Fibroblast of skin of left quadriceps (primary cell): Measurements from ENCODE around the gene NUDT19.
"Not testable (repeated sequence)": the region's sequence is repeated elsewhere in the genome, so short reads cannot be mapped to it uniquely, and the experiment has no call there.

Experiments used
- DNase-seq, 2 experiments: peaks; one replicate each; pipeline ENCODE4 v3.0.0-alpha.2; 2013; ENCODE audit warnings: low read depth in 2 of 2

The NUDT19 gene

DNA sequence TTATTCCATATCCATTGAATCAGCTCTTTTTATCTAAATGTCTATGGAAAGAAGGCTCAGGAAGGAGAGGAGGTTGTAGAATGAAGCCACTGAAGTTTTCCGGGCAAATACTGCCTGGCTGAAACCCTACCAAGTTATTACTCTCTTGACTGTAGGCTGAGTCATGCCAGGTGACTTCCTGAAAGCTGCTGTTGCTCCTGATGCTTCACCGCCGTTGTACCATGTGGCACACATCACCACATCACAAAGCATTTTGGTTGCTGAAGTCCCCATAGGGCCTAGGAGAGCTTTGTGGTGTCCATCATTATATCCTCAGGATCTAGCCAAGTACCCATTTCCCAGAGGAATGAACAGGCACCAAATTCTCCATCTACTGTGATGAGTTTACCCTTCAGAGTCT, 16.8 kb downstream of the NUDT19 start:
- DNase-seq: no peak

DNA sequence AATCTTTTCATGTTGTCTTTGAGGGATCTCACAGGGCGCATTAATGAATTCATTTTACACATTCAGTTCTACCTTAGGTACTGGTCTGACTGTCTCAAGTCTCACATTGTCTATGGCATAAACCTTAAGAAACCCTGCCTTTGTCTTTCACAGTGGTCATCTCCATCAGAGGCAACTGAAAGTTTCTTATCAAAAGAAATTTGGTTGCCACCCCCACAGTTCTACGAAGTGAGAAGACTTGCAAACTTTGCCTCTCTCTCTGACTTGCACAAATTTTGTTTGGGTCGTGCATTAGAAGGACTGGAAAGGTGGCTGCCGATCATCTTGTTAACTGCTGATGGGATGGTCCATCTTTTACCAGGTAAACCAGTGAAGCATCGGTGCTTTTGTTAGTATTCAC, 17.4 kb downstream of the NUDT19 start:
- DNase-seq: no peak

GRCh38 chr19:32711747-32712146, 20.1 kb downstream of the NUDT19 start:
- DNase-seq: no peak

DNA sequence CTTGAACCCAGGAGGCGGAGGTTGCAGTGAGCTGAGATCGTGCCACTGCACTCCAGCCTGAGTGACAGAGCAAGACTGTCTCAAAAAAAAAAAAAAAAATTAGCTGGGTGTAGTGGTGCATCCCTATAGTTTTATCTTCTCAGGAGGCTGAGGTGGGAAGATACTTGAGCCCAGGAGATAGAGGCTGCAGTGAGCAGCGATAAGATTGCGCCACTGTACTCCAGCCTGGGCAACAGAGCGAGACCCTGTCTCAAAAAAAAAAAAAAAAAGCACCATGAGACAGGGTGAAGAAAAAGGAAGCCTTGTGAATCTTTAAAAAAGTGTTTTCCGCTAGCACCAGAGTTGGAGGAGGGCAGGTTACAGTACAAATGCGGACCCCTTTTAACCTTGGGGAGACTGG, 24.6 kb downstream of the NUDT19 start:
- not testable (repeated sequence) for DNase-seq

- DNase-seq: no peak
Measured at GRCh38 chr19:32717496-32717895, 25.9 kb downstream of the NUDT19 start.

DNA sequence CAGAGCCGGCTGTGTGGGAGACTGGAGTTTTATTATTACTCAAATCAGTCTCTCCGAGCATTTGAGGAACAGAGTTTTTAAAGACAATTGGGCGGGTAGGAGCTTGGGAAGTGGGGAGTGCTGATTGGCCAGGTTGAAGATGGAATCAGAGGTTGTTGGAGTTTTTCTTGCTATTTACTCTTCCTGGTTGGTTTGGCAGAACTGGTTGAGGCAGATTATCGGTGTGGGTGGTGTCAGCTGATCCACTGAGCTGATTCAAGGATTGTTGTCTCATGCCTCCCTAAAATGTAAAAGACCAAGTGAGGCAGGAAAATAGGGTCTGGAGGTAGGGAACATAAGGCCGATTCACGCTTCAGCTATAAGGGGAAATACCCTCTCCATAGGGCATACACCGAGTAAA, 26.7 kb downstream of the NUDT19 start:
- DNase-seq: no peak

DNA sequence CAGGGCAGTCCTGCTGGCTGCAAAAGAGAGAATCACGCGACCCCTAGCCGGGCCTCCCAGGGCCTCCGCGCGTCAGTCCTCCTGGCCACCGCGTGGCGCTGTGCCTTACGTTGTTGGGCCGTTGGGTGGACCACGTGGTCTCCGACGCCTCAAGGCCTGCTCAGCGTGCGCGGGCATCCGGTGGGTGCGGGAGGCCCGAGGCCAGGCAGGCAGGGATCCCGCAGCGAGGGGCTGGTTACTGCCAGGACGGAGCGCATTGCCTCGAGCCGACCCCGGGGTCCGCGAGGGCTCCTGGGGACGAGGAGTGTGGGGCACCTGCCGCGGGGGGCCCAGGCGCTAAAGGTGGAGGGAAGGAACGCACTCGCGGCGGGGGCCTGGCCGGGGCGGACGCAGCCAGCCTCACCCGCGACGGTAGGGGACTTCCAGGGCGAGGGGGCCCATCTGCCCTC, 28.0 kb downstream of the NUDT19 start, which contains the start of gene TDRD12:
TDRD12 (plus strand) TSS at position 157 of the 449 bp plus-strand sequence. CDS start 306 bp downstream, outside the sequence.
- DNase-seq: no peak

- no peak for DNase-seq
Measured at GRCh38 chr19:32720216-32720935, 28.8 kb downstream of the NUDT19 start.

DNA sequence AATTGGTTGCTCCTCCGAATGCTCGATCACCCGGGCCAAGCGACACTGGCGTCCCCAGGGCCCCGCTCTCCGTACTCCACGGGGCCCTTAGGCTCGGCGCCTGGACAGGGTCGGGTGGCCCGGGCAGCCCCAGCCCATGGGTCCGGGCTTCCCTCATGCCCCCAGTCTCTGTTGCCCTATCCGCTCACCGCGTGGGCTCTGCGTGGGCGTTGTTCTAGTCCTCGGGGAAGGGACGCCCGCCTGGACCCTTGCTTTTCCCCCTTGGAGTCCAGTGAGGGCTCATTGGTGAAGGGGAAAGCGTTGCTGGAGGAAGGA, 29.3 kb downstream of the NUDT19 start:
- no peak for DNase-seq

- DNase-seq: no peak
Measured at GRCh38 chr19:32735936-32736335, 44.3 kb downstream of the NUDT19 start.

- DNase-seq: no peak
Measured at GRCh38 chr19:32743021-32743420, 51.4 kb downstream of the NUDT19 start.

DNA sequence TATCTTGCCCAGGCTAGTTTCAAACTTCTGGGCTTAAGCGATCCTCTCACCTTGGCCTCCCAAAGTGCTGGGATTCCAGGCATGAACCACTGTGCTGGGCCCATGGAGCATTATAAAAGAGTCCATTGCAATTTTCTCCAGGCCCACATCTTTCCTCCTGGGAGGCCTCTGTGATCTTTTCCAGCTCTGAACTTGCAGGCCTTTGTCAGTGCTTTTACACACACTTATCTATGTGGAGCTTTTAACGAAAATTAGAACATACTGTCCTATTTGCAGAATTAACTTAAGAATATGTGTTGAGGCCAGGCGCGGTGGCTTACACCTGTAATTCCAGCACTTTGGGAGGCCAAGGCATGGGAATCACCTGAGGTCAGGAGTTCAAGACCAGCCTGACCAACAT, 51.8 kb downstream of the NUDT19 start:
- DNase-seq: no peak

DNA sequence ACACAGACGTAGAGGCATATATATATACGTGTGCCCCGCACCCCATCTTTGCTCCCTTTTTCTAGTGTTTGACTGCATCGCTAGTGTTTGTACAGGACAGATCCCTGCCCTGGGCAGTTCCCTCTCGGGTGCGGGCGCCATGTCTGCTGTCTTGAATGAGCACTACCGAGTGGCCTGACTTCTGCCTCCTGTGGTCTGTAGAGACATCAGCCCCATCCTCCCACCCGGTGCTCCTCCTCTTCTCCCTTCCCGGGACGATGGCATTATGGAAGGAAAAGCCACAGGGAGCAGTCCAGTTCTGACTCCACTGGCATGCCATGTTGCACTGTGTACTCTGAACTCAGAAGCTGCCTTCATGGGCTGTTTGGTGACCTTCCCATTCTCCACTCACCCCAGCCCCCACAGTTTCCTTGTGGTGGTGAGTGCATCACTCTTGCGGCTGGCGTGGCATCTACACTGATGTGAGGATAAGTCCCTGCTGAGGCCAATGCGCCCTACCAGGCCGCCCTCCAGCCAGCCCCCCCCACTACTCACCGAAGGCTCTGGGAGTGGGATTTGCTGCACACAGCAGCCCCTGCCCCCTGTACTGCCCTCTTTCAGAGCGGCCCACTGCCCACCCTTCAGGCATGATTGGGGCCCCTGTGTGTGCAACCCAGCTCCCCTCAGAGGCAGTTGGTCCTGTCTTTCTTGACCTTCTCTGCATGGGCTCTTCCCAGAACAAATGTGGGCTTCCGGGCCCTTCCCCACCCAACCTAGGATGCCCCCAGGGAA, 53.1 kb downstream of the NUDT19 start:
- DNase-seq: no peak

GRCh38 chr19:32745594-32746251, 54.1 kb downstream of the NUDT19 start:
- not testable (repeated sequence) for DNase-seq

DNA sequence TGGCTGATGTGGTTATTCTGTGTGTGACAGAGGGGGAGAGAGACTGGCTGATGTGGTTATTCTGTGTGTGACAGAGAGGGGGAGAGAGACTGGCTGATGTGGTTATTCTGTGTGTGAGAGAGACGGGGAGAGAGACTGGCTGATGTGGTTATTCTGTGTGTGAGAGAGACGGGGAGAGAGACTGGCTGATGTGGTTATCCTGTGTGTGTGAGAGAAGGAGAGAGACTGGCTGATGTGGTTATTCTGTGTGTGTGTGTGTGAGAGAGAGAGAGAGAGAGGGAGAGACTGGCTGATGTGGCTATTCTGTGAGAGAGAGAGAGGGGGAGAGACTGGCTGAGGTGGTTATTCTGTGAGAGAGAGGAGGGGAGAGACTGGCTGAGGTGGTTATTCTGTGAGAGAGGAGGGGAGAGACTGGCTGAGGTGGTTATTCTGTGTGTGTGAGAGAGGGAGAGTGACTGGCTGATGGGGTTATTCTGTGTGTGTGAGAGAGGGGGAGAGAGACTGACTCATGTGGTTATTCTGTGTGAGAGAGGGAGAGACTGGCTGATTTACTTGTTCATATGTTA, 55.1 kb downstream of the NUDT19 start:
- DNase-seq: not testable (repeated sequence)

DNA sequence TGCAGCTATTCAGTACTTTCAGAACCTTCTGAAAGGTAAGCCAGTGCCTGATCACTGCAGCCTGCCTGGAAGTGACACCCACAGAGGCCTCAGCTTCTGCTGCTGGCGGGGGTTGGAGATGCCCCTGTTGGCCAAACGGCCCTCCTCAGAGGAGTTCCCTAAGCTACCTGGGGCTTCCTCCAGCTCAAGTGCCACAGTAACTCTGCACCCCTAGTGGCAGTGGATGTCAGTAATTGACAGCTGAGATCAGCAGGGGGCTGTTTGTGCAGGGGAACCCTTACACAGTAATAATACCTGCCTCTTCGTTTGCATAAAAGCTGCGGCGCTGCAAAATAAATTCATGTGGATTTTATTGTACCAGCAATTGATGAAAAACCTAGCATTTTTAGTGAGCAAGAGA, 56.9 kb downstream of the NUDT19 start:
- no peak for DNase-seq

DNA sequence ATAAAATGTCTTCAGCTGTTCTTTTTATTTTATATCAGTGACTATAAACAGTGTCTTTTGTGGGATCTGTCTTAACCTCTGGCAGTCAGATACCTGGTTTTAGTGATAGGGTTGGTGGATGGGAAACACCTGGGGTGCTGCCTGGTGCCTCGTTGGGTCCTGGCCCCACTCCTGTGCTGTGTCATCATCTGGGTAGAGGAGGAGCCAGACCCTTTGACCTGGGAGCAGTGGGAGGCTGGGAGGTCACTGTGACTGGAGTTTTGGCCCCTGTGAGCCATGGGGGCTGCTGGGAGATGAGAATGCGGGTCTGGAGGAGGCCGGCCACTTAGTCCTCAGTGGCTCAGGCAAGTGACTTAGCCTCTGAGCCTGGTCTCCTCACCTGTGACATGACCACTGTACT, 57.3 kb downstream of the NUDT19 start:
- DNase-seq: no peak

DNA sequence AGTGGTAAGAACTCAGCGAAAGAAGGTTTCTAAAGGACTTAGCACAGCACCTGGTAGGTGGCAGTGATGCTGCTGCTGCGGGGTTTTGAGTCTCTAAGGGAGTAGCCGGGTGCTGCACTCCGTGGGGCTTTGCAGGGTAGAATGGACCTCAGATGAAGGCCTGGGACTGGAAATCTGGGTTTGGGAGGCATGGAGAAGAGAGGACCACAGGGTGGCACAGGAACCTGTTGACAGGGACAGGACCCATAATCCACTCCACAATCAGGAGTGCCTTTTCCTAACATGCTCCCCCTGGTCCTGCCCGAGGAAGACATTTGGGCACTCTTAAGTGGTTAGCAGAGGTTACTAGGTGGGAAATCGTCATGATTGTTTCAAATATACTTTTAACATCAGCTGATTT, 57.7 kb downstream of the NUDT19 start:
- DNase-seq: no peak

GRCh38 chr19:32750441-32751055, 58.9 kb downstream of the NUDT19 start:
- DNase-seq: no peak

- no peak for DNase-seq
Measured at GRCh38 chr19:32751066-32751465, 59.4 kb downstream of the NUDT19 start.

- no peak for DNase-seq
Measured at GRCh38 chr19:32757189-32757588, 65.6 kb downstream of the NUDT19 start.
